ENCODE results near the gene POTEG. TPM values are rescaled to one million over a fixed set of nuclear protein-coding genes. Genes with fewer than 3 reads are reported as not detected.
"Not testable (repeated sequence)": the region's sequence is repeated elsewhere in the genome, so short reads cannot be mapped to it uniquely, and the experiment has no call there.

Gene POTEG
- 0.55 TPM for polyA plus RNA-seq (2013, experiment 1 of 2; ENCODE audit: insufficient read length)
- 0.81 TPM for polyA plus RNA-seq (2013, experiment 2 of 2; ENCODE audit: insufficient read length)

- DNase-seq, result not testable (repeated sequence)
Measured at GRCh38 chr14:19434241-19434640, at the start of gene POTEG. Gene POTEG (minus strand): TSS chr14:19434341. CDS start chr14:19434289, 52 bp downstream.

GRCh38 chr14:19482093-19482492 lies 48.0 kb upstream of the POTEG start:
- not testable (repeated sequence) for DNase-seq

- DNase-seq, result not testable (repeated sequence)
Measured at GRCh38 chr14:19481421-19481820, 47.3 kb upstream of the POTEG start.

- DNase-seq, result not testable (repeated sequence)
Measured at GRCh38 chr14:19480491-19480890, 46.4 kb upstream of the POTEG start.

GRCh38 chr14:19445761-19446160 lies 11.6 kb upstream of the POTEG start:
- not testable (repeated sequence) for DNase-seq

GRCh38 chr14:19439826-19440225 lies 5.7 kb upstream of the POTEG start:
- DNase-seq, result not testable (repeated sequence)

- DNase-seq, result not testable (repeated sequence)
Measured at GRCh38 chr14:19439219-19439618, 5.1 kb upstream of the POTEG start.

- not testable (repeated sequence) for DNase-seq
Measured at GRCh38 chr14:19437126-19437443, 2.9 kb upstream of the POTEG start.

- DNase-seq, result not testable (repeated sequence)
Measured at GRCh38 chr14:19436311-19437125, 2.4 kb upstream of the POTEG start.

GRCh38 chr14:19435852-19436251 lies 1.7 kb upstream of the POTEG start:
- not testable (repeated sequence) for DNase-seq

GRCh38 chr14:19434891-19435290 lies 750 bp upstream of the POTEG start:
- DNase-seq, result not testable (repeated sequence)

- DNase-seq, result not testable (repeated sequence)
Measured at GRCh38 chr14:19433765-19434164, 376 bp downstream of the POTEG start.

- not testable (repeated sequence) for DNase-seq
Measured at GRCh38 chr14:19408519-19408918, 25.6 kb downstream of the POTEG start.

- DNase-seq, result not testable (repeated sequence)
Measured at GRCh38 chr14:19402097-19402496, 32.0 kb downstream of the POTEG start.

- DNase-seq, result not testable (repeated sequence)
Measured at GRCh38 chr14:19394727-19395126, 39.4 kb downstream of the POTEG start.

GRCh38 chr14:19390230-19390629 lies 43.9 kb downstream of the POTEG start:
- not testable (repeated sequence) for DNase-seq

GRCh38 chr14:19388741-19389140 lies 45.4 kb downstream of the POTEG start:
- not testable (repeated sequence) for DNase-seq

GRCh38 chr14:19386996-19387395 lies 47.1 kb downstream of the POTEG start:
- DNase-seq, result not testable (repeated sequence)

GRCh38 chr14:19386309-19386708 lies 47.8 kb downstream of the POTEG start:
- not testable (repeated sequence) for DNase-seq

- DNase-seq, result not testable (repeated sequence)
Measured at GRCh38 chr14:19384088-19384781, 49.9 kb downstream of the POTEG start.

GRCh38 chr14:19383008-19383584 lies 51.0 kb downstream of the POTEG start:
- DNase-seq, result not testable (repeated sequence)

GRCh38 chr14:19380137-19380536 lies 54.0 kb downstream of the POTEG start:
- not testable (repeated sequence) for DNase-seq

GRCh38 chr14:19374451-19374903 lies 59.7 kb downstream of the POTEG start:
- DNase-seq, result not testable (repeated sequence)

Data from fibroblast of skin of back (primary cell).